GM12878 (cell line): ENCODE results near the gene ITPKB.

Source experiments
- CBX3 ChIP-seq: fragments of 200-600 bp; sonication (generic); IDR thresholded peaks from 2 replicates; pipeline ENCODE4 v1.6.1; 2016; ENCODE audit warnings: low read depth, borderline replicate concordance
- CTCF ChIP-seq, 3 experiments: IDR thresholded peaks in 2 of 3; conservative IDR thresholded peaks in 1 of 3; 2 replicates each; pipeline ENCODE4 v1.5.1; 2011; ENCODE audit warnings: low read depth in 3 of 3, low read length in 3 of 3, mild to moderate bottlenecking in 3 of 3, control low read depth in 2 of 3, moderate library complexity in 2 of 3, inconsistent platforms in 1 of 3, mixed read lengths in 1 of 3; ENCODE audit not compliant: control insufficient read depth in 2 of 3, insufficient read depth in 1 of 3; ENCODE audit errors: extremely low read depth in 1 of 3
- ETV6 ChIP-seq, 2 experiments: fragments of 450-650 bp in 1 of 2; IDR thresholded peaks in 1 of 2; conservative IDR thresholded peaks in 1 of 2; 2 replicates each; pipeline ENCODE4 v1.6.1; 2014; ENCODE audit warnings: antibody characterized with exemption in 1 of 2, borderline replicate concordance in 1 of 2, low read depth in 1 of 2, mild to moderate bottlenecking in 1 of 2, moderate library complexity in 1 of 2
- JUND ChIP-seq: IDR thresholded peaks from 2 replicates; pipeline ENCODE4 v1.6.1; 2012; ENCODE audit warnings: low read depth, mild to moderate bottlenecking, low read length, improper control_type of control experiment, moderate library complexity
- MYC ChIP-seq: IDR thresholded peaks from 2 replicates; pipeline ENCODE4 v1.6.1; 2011; ENCODE audit warnings: mild to moderate bottlenecking, low read length, moderate library complexity, inconsistent platforms; ENCODE audit not compliant: insufficient read depth, insufficient replicate concordance, insufficient read length, severe bottlenecking
- PBX3 ChIP-seq: IDR thresholded peaks from 2 replicates; pipeline ENCODE4 v1.6.1; 2011; ENCODE audit warnings: mild to moderate bottlenecking, low read depth, low read length, moderate library complexity; ENCODE audit not compliant: insufficient replicate concordance
- POLR2A ChIP-seq: IDR thresholded peaks from 2 replicates; pipeline ENCODE4 v1.6.1; 2011; ENCODE audit warnings: low read depth, mild to moderate bottlenecking, low read length
- REST ChIP-seq: IDR thresholded peaks from 2 replicates; pipeline ENCODE4 v1.6.1; 2012; ENCODE audit warnings: mild to moderate bottlenecking, low read depth, low read length
- SMC3 ChIP-seq: IDR thresholded peaks from 2 replicates; pipeline ENCODE4 v1.6.1; 2011; ENCODE audit warnings: low read length, improper control_type of control experiment, borderline replicate concordance
- SP1 ChIP-seq: IDR thresholded peaks from one replicate; pipeline ENCODE4 v1.6.1; 2011; ENCODE audit warnings: low read depth, low read length
- TCF12 ChIP-seq: IDR thresholded peaks from 2 replicates; pipeline ENCODE4 v1.6.1; 2011; ENCODE audit warnings: low read depth, mild to moderate bottlenecking, low read length

- no peak for TF ChIP-seq SMC3
- TF ChIP-seq POLR2A = no peak
- TF ChIP-seq TCF12 = no peak
- TF ChIP-seq PBX3 = no peak
- TF ChIP-seq ETV6 (conservative IDR thresholded peaks at IDR 0.05 in 1 of 2, IDR thresholded peaks at IDR 0.05 in 1 of 2; ENCODE audit: borderline replicate concordance in 1 of 2, low read depth in 1 of 2) = no peak
- no peak for TF ChIP-seq JUND
- TF ChIP-seq REST = no peak
- TF ChIP-seq MYC = no peak
- no peak for TF ChIP-seq CTCF (IDR thresholded peaks at IDR 0.05 in 2 of 3, conservative IDR thresholded peaks at IDR 0.05 in 1 of 3; ENCODE audit: control insufficient read depth in 2 of 3, extremely low read depth in 1 of 3, insufficient read depth in 1 of 3, low read depth in 3 of 3, low read length in 3 of 3)
- TF ChIP-seq SP1 = no peak
- no peak for TF ChIP-seq CBX3
Measured at GRCh38 chr1:226645279-226645976, 93.7 kb downstream of the ITPKB start.
